HG03565 (cell line): ENCODE results near the gene MCTP2.
"Not testable (repeated sequence)": the region's sequence is repeated elsewhere in the genome, so short reads cannot be mapped to it uniquely, and the experiment has no call there.

Experiments
- ATAC-seq: cut with Tn5 transposase; IDR thresholded peaks from one replicate; pipeline ENCODE4 v1.9.1; 2021; ENCODE audit warnings: mild to moderate bottlenecking, moderate library complexity; ENCODE audit not compliant: unreplicated experiment

MCTP2 gene

DNA sequence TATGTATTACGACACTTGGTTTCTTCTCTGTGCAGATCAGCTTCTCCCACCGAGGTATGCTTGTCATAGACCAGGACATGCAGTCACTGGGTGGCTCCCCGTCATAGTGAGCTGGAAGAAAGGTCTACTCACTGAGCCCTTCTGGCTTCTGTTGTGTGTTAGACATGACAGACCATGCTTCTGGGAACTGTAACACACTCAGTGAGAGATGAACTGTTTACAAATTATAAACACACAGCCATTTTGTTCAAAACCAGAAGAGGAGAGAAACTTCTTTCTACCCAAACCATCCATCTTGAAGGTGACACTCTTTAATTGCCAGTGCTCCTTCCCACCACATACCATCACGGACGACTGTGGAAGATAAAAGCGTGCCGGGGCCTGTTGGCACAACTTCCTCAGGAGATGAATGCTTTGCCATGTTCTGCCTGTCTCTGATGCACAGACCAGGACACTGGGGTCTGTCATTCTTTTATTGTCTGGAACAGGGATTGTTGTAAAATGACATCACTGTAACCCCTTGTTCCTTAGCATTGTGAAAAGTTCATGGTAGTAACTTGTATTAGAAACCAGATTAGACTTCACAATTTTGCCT is 214.3 kb downstream of the MCTP2 start:
- ATAC-seq, result no peak

DNA sequence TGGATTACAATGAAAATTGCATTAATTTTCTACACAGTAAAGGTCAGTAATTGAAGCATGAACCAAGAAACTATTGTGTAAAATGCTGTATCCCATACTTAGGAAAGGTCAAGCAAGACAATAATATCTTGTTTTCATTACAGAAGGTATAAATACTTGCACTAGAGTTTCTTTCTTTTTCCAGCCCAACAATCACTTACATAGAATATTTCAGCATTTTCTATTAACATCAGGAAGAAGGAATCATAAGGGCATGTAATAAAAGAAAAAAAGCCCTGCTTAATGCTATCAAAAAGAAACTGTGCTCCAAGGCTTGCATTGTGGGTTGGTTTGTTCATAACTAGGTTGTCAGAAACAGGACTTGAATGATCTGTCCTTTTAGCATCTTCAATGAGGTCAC is 215.1 kb downstream of the MCTP2 start:
- no peak for ATAC-seq

DNA sequence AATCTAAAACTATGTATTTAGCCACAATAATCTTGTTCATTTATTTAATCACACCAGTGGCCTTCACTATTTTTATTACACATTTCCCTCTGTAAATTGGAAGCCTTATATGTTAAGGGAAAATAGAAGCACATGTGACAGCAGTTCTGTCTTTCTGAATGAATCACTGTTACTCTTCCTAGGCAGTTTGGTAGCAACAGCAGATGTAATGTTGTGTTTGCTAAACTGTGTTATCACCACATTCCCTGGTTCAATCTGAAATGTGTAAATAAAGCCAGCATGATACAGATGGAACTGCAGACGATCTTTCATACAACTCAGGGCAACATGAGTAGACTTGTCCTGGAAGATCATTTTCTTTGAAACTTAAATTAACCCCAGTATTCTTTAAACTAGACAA is 220.1 kb downstream of the MCTP2 start:
- ATAC-seq, result no peak

DNA sequence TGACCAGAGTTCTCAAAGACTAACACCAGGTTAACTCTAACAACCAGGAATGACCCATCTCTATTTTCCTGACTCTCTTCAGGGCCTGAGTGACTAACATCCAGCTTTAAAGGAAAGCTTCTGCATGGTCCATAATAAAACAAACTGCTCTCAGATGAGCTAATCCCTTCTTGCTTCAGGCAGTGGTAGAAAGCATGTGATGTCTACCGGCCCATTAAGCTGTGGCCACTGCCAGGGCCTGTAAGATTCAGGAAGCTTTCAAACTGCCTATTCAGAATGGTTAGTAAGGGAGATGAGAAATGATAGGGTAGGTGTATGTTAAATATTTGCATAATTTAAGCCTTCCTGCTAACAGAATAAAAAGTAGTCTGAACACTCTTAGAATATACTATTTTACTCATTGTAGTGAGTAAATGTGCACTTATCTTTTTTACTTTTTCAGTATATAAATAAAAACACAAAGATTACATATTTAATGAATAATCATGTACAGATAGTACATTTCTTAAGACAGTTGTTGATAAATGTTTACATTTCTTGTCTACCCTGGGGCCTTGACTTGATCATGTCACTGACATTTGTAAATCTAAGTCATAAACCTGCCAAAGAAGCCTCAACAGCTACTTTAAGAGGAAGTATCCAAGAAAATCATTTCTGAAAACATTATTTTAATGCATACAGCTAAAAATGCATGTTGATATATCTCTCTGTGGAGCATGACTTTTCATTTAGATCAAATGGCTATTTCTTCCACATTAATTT is 222.0 kb downstream of the MCTP2 start:
- no peak for ATAC-seq

DNA sequence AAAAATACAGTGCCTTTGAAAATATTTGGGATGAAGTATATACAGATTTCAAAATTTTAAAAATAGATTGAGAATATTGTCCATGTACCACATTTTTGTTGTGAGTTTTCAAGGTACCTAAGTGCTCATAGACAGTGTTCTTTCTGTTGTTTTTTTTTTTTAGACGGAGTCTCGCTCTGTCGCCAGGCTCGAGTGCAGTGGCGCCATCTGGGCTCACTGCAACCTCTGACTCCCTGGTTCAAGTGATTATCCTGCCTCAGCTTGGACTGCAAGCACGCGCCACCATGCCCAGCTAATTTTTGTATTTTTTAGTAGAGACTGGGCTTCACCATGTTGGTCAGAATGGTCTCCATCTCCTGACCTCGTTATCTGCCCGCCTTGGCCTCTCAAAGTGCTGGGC is 223.9 kb downstream of the MCTP2 start:
- no peak for ATAC-seq

DNA sequence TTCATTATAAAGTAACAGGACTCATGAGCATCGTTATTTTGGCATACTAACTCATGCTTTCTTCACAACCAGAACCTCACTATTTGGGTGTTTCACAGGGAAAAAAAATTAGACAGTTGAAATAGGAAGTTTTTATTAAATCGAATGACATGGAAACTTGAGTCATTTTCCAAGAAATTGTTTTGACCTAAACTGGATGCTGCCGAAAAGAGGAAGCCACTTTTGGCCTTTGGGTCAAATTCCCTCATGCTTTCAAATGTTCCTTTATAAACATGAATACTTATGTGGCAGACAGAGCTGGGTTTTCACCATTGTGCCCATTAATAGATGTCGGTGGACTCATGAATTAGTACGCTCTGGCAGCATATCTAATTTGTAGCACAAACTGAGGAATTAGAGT is 224.9 kb downstream of the MCTP2 start:
- ATAC-seq, result no peak

DNA sequence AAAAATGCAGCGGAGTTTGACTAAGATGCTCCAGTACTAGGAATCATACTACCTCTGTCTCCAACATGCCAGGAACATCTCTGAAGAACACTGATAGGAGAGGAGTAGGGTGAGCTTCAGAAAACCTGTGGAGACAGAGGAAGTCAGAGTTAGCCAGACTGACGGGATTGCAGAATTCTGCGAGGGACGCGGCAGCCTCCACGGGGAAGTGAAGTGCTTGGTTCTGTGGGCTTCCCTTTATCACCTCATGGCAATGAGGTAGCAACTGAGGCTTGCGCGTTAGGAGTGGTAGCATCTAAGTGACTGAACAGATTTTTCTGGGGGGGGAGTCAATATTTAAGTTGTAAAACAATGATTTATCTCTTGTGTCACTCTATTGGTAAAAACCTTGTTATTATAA is 226.3 kb downstream of the MCTP2 start:
- ATAC-seq, result no peak

DNA sequence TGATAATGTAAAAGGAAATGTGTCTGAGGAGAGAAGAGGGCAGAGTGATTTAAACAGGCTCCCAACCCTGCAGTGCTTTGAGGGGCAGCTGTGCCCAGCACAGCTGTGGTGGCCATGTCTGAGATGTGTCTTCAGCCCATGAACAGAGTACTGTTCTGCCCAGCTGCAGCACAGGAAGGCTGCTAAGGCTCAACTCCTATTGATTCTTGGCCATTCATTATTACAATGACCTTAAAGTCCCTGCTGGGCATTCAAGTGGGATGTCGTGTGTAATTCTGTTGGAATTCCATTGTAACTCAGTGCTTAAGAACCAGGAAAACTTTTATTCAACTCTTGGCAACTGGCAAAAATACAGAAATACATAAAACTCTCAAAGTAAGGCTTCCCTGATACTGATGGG is 229.3 kb downstream of the MCTP2 start:
- no peak for ATAC-seq

DNA sequence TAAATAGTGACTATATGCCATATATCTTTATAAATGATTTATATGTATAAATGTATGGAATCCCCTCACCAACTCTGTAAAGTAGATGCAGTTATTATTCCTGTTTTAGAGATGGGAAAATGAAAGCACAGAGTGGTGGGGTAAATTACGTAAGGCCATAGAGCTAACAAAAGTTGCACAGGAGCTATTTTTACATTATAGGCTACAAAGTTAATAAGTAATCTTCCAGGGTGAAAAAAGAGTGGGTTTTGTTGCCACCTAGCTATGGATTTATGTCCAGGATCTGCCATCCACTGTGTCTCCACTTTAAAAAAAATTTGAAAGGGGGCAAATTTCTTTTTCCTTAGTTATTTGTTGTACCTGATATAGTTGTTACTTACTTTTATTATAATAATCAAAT is 235.7 kb downstream of the MCTP2 start:
- ATAC-seq, result no peak

DNA sequence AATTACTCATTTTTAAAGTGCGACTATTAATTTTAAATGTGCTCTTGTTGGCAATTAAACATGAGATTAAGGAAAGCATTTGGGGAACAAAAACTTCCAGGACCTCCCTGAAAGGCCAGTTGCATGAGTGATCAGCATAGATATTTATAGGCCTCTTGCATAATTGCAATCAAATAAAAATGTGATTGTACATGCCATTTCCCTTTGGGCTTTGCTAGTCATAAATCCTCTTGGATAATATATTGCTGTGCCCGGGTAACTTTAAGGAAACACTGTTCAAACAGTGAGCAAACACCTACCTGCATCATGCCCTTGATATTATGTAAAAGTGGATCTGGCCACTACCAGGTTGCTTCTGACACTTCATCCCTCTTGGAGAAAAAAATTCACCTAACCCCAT is 239.1 kb downstream of the MCTP2 start:
- ATAC-seq, result no peak

DNA sequence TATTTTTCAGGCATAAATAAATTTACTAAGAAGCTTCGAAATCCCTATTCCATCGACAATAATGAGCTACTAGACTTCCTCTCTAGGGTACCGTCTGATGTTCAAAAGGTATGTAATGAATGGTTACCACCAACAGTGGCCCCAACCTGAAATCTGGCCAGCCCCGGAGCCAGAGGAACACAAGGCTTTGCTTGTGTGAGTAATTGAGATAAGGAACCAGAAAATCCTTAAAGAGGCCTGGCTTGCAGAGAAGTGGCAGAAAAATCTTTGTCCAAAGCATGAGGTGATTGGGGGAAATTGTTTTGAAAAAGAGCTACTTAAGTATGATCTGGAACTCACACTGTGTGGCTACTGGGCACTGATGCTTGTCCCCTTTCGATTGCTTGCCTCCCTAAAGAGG is 245.3 kb downstream of the MCTP2 start:
- no peak for ATAC-seq

DNA sequence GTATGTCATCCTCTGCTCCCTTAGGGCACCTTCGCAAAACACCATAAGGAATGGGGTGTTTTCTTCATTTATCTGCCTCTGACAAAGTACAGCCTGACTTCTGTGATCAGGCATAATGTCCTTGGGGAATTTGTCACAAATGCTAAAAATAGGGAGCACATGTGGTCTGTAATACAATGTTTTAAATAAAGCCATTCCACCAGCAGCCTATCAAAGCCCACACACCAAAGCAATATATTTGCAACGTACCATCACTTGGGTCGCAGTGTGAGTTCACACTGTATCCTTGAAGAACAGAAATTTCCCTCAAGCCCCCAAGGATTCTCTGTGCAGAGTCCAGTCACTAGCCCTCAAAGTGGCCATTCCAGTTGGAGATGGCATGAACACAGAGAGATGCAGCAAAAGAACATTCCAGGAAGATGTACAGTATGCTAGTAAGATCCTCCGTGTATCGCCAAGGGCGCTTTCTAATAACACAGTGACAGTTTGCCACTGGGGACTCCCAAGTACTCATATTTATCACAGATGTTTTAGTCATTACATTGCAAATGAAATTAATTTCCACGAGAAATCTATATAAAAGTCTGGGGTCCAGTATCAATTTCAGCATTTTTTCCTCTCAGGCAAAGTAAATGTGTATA is 246.7 kb downstream of the MCTP2 start:
- no peak for ATAC-seq

DNA sequence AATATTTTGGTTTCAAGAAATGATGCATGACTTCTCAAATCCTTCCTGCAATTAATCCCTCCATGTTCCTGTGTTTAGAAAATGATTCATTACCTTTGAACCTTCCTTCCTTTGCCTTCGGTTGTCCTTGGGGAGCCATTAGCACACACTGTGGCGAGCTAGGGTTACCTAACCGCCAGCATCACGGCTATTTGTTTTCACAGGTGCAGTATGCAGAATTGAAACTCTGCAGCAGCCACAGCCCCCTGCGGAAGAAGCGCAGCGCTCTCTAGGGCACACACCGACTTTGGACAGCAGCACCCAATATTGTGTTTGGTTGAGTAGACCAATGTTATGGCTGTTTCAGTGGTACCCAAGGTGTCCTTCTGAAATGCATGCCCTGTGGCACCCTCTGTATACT is 247.4 kb downstream of the MCTP2 start:
- ATAC-seq, result no peak

DNA sequence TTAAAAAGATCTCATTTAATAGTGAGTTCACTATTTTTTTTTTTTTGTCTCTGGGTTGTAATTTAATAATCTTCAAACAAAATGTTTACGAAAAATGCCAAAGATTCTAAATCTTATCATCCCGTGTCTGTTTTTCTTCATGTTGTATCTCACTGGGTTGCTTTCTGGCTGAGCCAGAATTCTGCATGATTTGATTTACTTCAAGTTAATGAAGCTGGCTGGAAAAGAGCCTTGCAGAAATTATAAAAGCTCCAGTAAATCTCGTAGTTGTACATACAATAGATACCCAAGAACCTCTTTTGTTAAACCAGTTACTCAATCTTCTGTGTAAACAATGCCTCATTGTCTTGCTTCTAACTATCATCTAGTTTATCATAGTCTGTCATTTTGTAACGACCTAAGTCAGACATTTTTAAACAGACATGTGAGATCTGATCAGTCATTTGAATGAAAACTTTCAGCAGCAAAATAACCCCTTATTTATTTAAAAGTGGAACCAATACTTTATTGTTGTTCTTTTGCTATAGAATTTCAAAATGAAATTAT is 249.0 kb downstream of the MCTP2 start:
- ATAC-seq, result no peak

DNA sequence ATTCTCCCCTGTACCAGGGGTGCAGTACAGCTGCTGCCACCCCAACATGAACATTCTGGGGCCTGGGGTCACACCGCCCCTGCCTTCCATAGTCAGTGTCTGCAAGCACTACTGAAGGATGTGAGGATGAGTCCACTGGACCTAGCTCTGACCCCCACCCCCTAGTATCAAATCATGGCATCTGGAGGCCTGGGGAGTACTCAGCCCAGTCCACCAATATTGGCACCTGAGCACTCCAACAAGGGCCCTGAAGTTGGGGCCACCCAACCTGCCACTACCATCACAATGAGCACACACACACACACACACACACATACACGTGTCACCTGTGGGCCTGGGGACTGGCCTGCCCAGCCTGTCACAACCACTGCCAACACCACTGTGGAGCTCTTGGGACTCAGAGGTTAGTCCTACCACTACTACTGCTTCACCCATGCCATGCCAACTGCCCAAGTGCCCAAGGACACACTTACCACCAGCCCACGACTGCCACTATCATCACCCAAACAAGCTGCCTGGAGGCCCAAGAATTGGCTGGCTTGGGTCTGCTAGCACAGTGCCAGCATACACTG is 253.9 kb downstream of the MCTP2 start:
- ATAC-seq, result no peak

DNA sequence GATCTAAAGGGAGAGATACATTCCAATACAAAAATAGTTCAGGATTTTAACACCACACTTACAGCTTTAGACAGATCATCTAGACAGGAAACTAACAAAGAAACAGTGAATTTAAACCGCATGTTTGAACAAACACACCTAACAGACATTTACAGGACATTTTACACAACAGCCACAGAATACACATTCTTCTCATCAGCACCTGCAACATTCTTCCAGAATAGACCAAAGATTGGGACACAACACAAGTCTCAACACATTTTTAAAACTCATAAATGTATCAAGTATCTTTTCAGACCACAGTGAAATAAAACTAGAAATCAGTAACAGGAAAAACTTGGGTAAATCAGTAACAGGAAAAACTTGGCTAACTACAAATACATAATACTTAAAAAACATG is 256.3 kb downstream of the MCTP2 start:
- ATAC-seq, result no peak

DNA sequence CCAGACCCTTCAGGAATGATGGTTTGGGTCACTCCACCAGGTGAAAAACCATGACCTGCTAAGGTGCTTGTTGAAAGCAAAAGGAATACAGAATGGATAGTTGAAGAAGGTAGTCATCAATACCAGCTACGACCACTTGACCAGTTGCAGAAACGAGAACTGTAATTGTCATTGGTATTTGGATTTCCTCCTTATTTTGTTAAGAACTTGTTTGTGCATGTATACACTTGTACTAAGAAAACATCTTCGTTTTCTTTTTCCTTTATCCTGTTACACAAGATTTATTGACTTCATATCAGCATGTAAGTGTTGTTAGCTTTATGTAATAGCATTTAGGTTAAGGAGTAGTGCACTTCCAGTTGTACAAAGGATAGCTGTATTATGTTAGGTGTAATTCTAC is 261.8 kb downstream of the MCTP2 start:
- ATAC-seq, result no peak

DNA sequence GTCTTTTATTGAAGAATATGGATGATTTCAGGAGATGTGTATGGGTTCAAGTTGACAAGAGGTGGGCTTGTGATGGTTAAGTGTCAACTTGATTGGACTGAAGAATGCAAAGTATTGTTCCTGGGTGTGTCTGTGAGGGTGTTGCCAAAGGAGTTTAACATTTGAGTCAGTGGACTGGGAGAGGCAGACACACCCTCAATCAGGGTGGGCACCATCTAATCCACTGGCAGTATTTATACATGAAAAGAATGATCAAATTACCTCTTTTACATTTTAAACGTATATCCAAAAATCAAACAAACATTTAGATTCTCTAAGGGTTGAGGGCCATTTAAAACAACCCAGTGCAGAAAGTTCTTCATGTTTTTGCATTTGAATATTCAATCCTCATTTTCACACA is 262.2 kb downstream of the MCTP2 start:
- ATAC-seq, result not testable (repeated sequence)

DNA sequence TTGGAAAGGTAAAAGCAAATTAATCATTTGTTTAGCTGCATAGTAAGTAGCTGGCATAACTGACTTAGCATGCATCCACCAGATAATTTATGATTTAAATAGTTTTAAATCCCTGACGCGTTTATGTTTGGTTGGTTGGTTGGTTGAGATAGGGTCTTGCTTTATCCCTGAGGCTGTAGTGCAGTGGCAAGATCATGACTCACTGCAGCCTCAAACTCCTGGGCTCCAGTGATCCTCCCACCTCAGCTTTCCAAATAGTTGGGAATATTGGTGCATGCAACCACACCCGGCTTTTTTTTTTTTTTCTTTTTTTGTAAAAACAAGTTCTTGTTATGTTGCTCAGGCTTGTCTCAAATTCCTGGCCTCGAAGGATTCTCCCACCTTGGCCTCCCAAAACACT is 263.4 kb downstream of the MCTP2 start:
- no peak for ATAC-seq

DNA sequence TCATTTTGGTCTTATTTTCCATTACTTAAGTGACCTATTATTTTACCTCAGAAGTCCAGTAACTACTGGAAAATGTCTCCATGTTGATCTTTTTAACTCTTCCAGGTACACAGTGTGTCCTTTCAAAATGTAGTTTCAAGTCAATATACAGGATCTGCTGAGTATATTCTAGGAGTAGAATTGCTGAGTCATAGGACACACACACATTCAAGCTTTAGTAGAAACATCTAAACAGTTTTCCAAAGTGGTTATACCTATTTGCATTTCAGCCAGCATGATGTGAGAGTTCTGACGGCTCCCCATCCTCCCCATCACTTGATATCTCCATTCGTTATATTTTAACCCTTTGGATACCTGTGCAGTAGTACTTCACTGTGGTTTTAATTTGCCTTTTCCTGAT is 271.9 kb downstream of the MCTP2 start:
- ATAC-seq, result no peak

DNA sequence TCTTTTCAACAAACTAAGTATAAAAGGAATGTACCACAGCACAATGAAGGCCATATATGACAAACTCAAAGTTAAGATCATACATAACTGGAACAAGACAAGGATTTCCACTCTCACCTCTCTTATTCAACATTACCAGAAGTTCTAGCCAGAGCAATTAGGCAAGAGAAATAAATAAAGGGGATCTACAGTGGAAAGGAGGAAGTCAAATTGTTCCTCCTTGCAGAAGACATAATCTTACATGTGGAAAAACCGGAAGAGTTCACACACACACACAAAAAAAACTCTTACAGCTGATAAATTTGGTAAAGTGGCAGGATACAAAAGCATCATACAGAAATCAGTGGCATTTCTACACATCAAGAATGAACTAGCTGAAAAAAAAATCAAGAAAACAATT is 277.9 kb downstream of the MCTP2 start:
- ATAC-seq, result no peak

DNA sequence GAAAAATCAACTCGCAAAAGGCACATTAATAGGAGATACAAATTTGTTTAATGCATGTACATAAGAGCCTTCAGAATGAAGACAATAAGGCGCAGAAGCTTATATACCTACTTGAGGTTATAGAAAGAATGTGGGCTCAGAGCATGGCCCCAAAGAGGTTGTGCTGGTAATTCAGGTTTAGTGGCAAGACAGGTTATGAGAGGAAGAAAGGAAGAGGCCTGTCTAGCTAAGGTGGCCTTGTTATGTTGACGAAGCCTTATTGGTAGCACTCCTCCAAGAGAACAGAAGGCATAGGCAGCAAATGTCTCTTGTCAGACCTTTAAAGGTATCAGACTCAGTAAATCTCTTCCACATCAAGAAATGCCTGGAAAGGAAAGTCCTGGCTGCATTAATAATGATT is 290.8 kb downstream of the MCTP2 start:
- ATAC-seq, result no peak
